ENCODE measurements around the gene SEPTIN2. TPM values are rescaled to one million over a fixed set of nuclear protein-coding genes. Genes with fewer than 3 reads are reported as not detected.
"Not testable (repeated sequence)": the region's sequence is repeated elsewhere in the genome, so short reads cannot be mapped to it uniquely, and the experiment has no call there.

SEPTIN2 gene
- total RNA-seq, 1 donor from 2014 or later: 411 TPM

DNA sequence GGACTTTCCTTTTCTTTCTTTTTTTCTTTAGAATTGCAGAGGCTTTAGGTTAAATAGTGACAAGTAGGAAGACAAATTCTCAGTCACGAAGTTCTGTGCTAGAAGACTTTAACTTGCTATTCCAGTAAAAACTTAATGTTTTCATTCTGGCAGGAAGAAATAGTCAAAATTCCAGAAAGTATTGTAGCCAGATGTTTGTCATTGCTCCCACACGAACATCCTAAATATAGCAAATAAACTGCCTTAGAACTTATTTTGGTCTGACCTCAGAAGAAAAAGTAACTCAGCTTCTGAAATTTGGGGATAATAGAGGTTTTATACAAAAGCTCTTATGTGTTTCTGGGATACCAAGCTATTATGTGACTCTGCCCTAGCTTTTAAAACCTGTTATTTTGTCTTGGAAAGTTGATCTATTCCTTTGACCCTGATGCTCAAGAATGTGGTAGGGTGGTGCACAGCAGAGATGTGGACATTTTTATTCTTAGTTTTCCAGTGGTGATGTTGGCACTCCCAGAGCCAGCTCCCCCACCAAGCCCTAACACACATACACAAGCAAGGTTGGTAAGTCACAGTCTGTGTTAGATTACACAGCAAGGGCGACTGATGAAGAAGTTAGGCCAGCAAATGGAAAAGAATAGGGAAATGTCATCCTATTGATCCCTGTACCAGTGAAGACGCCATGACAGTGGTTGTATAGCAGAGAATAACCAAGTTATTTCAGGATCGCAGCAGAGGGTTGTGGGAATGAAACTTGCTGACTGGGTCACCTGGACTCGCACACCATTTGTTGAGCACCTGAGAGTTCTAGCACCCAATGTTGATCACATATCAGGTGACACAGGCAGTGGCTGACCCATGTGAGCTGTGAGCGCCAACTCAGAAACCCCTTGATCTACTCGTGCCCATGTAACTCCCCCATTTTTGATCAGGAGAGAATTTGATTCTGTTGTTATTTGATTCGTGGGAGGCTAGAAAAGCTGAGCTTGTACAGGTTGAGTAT is 64.1 kb downstream of the SEPTIN2 start:
- no peak for DNase-seq (ENCODE audit: low read depth in 2 of 2)

DNA sequence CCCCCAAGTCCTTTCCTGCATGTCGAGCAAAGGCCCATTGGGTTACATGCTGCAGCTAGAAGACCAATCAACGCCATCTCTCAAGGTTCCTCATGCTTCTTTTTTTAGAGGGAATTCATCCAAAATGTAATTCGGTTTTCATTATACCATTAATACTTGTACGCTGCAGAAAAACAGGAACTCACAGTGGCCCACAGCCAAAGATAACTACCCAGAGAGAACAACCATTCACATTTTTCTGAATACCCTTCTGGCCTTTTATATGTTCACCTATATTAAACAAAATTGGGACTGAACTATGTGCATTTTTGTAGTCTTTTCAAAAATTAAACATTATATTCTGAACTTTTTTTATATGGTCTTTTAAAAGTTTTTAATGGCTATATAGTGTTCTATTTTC is 66.1 kb downstream of the SEPTIN2 start:
- peak in 1 of 2 donors; percentile 76 for DNase-seq (ENCODE audit: low read depth in 2 of 2)

DNA sequence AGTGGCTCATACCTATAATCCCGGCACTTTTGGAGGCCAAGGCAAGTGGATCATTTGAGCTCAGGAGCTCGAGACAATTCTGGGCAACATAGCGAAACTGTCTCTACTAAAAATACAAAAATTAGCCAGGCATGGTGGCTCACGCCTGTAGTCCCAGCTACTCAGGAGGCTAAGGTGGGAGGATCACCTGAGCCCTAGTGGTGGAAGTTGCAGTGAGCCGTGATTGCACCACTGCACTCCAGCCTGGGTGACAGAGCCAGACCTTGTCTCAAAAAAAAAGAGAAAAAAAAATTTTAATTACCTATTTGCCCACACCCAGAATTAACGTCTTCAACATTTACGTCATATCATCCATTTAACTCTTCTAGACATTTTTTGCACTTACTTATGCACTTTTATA is 69.7 kb downstream of the SEPTIN2 start:
- not testable (repeated sequence) for DNase-seq (ENCODE audit: low read depth in 2 of 2)

DNA sequence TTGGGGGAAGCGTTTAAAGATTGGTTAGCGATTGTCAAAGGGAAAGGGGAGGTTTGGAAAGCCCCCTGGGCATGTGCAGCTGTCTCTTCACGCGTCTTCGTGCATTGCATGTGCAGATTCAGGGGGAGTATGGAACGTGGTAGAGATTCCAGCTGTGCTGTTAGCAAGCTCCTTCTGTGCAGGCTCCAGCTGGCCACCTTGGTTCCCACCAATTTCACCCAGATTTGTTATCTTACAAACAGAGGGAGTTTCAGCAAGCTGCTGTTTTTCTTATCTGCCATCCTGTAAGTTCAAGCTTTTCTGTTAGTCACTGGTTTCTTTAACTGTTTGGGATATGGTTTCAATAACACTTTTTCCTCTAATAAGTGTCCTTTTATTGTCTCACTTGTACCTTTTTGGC is 70.8 kb downstream of the SEPTIN2 start:
- DNase-seq (ENCODE audit: low read depth in 2 of 2): no peak

DNA sequence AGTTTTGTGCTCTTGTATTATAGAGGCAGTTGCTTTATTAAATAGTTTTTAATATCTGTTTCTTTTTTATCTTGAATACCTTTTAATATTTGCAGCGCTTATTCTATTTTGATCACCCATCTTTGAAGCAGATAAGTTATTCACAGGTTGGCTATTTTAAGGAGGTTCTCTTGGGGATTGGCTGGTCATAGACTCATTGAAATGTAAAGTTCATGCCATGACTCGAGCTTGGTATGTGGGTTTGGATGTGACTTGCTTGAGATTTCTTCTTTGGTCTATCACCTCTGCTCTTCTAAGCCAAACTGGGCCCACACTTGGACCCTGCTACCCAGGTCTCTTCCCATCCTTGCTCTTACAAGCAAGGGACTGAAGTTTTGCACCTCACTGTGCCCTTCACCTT is 74.0 kb downstream of the SEPTIN2 start:
- no peak for DNase-seq (ENCODE audit: low read depth in 2 of 2)

DNA sequence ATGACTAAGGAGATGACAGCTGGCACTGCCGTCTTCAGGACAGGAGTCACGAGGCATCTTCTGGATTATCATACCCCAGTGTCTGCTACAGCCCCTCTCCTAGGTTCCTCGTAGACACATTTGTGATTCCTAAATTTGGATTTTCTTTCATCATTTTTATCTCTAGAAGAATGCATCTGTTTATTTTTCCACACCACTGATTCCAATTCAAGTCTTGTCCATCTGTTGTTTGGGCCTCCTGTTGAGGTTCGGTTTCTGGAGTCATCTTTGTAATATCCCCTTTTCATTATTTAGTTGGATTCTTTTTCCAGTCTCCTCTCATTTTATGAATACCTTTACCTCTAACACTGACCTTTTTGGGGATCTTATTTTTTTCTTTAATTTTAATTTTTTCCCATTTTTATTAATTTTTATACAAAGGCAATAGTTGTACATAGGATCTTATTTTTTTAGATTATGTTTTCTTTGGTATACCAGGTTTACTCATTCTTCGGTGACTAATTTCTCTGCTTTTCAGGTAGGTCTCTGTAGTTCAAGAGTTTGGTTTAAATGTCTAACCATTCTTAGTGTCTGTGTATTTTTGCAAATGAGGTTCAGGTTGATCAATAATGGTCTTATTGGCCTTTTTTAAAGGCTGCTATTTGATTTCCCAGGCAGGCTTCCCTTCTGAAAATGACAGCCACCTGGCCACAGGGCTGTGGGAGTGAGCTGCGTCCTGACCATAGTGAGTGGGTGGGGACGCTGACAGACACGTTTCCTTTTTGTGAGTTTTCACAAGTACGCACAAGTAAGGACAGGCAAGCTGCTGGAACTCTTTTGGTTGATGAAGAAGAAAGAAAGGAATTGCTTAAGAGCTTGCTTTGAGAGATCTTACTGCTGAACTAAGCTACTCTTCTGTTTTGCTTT is 74.8 kb downstream of the SEPTIN2 start:
- DNase-seq (ENCODE audit: low read depth in 2 of 2): peak in 1 of 2 donors; percentile 61

DNA sequence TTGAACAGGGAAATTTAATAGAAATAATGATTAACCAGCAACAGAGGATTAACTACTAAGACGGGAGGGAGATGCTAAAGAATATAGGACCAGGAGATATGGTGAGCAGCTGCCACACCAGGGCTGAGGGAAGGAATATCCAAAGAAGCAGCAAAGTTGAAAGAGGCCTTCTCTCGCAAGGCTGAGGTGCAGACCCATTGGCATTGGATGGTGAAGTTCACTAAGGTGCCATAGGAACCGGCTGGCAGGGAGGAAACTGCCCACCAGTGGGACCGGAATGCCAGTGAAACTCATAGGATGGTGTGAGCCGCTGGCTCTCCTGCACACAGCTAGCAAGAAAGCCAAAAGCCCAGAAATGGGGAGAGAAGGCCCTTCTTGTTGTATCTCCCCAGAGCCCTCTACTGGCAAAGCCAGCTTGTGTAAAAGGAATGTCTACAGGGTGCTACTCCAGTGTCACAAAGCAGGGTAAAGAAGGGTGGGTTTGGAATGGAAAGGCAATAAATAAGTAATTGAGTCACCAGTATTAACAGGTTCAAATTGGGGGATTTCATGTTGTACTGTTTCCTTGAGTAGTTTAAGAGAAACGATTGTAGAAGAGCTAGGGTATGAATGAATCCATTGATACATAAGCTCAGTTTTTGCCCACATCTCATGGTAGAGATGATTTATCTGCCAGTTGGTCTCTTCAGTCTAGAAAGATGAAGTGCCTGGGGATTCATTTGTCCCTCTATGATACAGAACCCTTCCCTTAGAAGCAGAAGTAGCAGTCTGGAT is 76.4 kb downstream of the SEPTIN2 start:
- peak; percentile 47 to 64 for DNase-seq (ENCODE audit: low read depth in 2 of 2)

DNA sequence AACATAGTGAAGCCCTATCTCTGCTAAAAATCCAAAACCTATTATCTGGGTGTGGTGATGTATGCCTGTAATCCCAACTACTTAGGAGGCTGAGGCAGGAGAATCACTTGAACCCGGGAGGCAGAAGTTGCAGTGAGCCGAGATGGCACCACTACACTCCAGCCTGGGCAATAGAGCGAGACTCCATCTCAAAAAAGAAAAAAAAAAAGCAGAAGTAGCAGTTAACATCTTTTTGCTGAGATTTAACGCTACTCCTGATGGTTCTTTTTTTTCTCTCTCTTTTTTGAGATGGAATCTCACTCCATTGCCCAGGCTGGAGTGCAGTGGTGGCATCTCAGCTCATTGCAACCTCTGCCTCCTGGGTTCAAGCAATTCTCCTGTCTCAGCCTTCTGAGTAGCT is 77.0 kb downstream of the SEPTIN2 start:
- not testable (repeated sequence) for DNase-seq (ENCODE audit: low read depth in 2 of 2)

DNA sequence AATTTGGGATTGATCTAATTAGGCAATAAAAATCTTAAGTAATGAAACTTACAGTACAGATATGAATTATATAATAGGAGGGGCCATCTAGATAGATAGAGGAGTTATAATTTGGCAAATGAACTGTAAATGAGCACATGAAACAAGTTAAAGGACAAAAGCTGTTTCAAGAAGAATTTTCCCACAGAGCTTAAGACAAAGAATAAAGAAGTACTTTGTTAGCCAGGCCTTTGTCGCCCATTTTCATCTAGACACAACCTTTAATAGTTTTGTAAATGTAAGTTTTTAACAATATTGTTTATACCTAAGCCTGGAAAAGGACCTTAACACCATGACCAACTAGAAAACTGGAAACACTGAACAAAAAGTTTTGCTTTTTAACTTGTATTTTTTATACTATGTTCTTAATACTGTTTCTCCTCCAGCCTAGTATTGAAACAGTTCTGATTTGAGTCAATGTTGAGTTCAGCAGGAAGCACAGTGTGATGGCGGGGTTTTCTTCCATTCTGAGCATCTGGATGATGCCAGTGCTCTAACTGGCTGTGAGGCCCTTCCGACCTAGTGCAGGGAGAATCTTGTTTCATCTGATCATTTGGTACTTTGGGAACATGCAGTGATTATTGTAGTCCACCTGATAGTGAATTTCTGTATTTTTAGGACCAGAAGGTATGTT is 77.9 kb downstream of the SEPTIN2 start:
- no peak for DNase-seq (ENCODE audit: low read depth in 2 of 2)

DNA sequence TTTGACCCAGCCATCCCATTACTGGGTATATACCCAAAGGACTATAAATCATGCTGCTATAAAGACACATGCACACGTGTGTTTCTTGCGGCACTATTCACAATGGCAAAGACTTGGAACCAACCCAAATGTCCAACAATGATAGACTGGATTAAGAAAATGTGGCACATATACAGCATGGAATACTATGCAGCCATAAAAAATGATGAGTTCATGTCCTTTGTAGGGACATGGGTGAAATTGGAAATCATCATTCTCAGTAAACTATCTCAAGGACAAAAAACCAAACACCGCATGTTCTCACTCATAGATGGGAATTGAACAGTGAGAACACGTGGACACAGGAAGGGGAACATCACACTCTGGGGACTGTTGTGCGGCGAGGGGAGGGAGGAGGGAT is 81.1 kb downstream of the SEPTIN2 start:
- not testable (repeated sequence) for DNase-seq (ENCODE audit: low read depth in 2 of 2)

DNA sequence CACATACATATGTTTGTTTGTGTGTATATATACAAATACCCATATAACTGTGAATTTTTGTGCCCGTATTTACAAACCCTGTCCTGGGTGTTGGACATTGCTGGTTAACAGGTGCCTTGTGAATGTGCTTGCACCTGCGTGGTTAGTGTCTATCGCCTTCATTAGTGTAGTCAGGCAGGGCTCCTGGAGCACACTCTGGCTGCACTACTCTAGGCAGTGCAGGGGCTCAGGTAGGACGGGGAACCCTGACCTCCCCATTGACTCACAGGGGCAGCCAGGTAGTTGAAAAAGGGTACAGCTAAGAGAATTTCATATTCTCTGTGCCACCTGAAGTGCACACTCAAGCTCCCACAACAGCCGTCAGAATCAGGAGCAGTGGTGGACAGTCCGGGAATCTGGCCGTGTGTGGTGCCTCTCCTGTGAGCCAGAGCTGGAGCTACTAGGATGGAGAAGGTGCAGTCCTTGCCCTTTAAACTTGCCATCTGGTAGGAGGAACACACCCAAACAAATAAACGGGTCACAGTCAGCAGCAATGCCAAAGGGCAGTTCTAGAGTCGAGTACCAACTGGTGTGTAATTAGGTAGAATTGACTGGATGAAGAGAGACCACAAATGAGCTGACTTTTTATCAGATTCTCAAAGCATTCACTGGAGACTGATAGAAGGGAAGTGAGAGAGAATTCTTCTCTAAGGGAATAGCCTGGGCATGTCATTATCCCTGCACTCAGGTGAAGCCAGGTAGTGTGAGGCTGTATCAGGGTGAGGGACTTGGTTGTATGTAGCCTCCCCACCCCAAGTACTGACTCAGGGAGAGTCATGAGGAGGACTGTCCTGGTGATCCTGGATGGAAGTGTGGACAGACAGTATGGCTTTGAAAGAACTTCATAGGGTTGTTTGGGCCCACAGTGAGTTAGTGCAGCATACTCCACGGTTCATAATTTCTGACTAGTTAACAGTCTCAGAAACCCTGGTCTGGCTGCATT is 84.5 kb downstream of the SEPTIN2 start:
- DNase-seq (ENCODE audit: low read depth in 2 of 2): no peak

Other genes with a start within 250 kb of the SEPTIN2 start
- 19.8 and 34.1 TPM in 2 replicates for gene MTERF4, start 213.6 kb upstream of the SEPTIN2 start, total RNA-seq
- gene PASK, start 166.5 kb upstream of the SEPTIN2 start, total RNA-seq: 4.4 and 8.7 TPM in 2 replicates
- gene PPP1R7, start 165.5 kb upstream of the SEPTIN2 start, total RNA-seq: 54.9 and 57.7 TPM in 2 replicates
- 0.65 and 2.6 TPM in 2 replicates for gene ANO7, start 127.2 kb upstream of the SEPTIN2 start, total RNA-seq
- gene HDLBP, start 253 bp upstream of the SEPTIN2 start, total RNA-seq: 591 and 619 TPM in 2 replicates
- gene FARP2, start 40.4 kb downstream of the SEPTIN2 start, total RNA-seq: 22.7 and 35.7 TPM in 2 replicates
- 240 and 367 TPM in 2 replicates for gene STK25, start 192.7 kb downstream of the SEPTIN2 start, total RNA-seq
- 37.7 and 113 TPM in 2 replicates for gene BOK, start 242.8 kb downstream of the SEPTIN2 start, total RNA-seq